ENCODE data around the gene WDFY2. TPM values are rescaled to one million over a fixed set of nuclear protein-coding genes. Genes with fewer than 3 reads are reported as not detected.

The WDFY2 gene
- total and polyA plus RNA-seq, 4 donors: 4.6 to 27.3 (median 10.9) TPM

GRCh38 chr13:51795419-51795818 lies 211.2 kb downstream of the WDFY2 start:
- 76 to 93% methylated on average over 2 of the region's 2 CpGs for WGBS, 2 donors
- no peak overlapping the region for H3K27ac ChIP-seq (ENCODE audit: low read depth in 1 of 2, low read length in 1 of 2)
- TF ChIP-seq, protein P1, sequence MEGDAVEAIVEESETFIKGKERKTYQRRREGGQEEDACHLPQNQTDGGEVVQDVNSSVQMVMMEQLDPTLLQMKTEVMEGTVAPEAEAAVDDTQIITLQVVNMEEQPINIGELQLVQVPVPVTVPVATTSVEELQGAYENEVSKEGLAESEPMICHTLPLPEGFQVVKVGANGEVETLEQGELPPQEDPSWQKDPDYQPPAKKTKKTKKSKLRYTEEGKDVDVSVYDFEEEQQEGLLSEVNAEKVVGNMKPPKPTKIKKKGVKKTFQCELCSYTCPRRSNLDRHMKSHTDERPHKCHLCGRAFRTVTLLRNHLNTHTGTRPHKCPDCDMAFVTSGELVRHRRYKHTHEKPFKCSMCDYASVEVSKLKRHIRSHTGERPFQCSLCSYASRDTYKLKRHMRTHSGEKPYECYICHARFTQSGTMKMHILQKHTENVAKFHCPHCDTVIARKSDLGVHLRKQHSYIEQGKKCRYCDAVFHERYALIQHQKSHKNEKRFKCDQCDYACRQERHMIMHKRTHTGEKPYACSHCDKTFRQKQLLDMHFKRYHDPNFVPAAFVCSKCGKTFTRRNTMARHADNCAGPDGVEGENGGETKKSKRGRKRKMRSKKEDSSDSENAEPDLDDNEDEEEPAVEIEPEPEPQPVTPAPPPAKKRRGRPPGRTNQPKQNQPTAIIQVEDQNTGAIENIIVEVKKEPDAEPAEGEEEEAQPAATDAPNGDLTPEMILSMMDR (IDR thresholded peaks at IDR 0.05; ENCODE audit: control extremely low read depth, extremely low read depth): no peak
- no peaks in the 10 kb centered on the region for H3K9me3 ChIP-seq (ENCODE audit: control insufficient read depth in 4 of 4, insufficient read depth in 3 of 4, low read length in 3 of 4)
- no peak overlapping the region for H3K4me3 ChIP-seq
- H3K36me3 ChIP-seq (ENCODE audit: control insufficient read depth in 4 of 4, insufficient read depth in 4 of 4, low read length in 4 of 4): peaks cover 0 to 7% (median 2%) of the 10 kb centered on the region in 4 donors
- H3K4me1 ChIP-seq (ENCODE audit: control insufficient read depth in 5 of 5, insufficient read depth in 5 of 5, low read length in 5 of 5): no peaks in the 10 kb centered on the region
- DNase-seq (no peak), ATAC-seq (ENCODE audit: insufficient read depth, low FRiP score) (no peak)
- H3K27me3 ChIP-seq (ENCODE audit: control insufficient read depth in 3 of 3, insufficient read depth in 3 of 3, low read length in 2 of 3): no peaks in the 10 kb centered on the region
- H3K9ac ChIP-seq (ENCODE audit: insufficient read depth in 1 of 2, low read length in 2 of 2): no peak overlapping the region

GRCh38 chr13:51796546-51796945 lies 212.3 kb downstream of the WDFY2 start:
- Histone ChIP-seq H3K36me3 (ENCODE audit: control insufficient read depth in 4 of 4, insufficient read depth in 4 of 4, low read length in 4 of 4) (peaks cover 0 to 7% (median 2%) of the 10 kb centered on the region in 4 donors), H3K9me3 (ENCODE audit: control insufficient read depth in 4 of 4, insufficient read depth in 3 of 4, low read length in 3 of 4) (no peaks in the 10 kb centered on the region), H3K4me1 (ENCODE audit: control insufficient read depth in 5 of 5, insufficient read depth in 5 of 5, low read length in 5 of 5) (peaks cover 0 to 1% (median 0%) of the 10 kb centered on the region in 5 donors), H3K4me3 (no peak overlapping the region), H3K9ac (ENCODE audit: insufficient read depth in 1 of 2, low read length in 2 of 2) (no peak overlapping the region), H3K27me3 (ENCODE audit: control insufficient read depth in 3 of 3, insufficient read depth in 3 of 3, low read length in 2 of 3) (no peaks in the 10 kb centered on the region), H3K27ac (ENCODE audit: low read depth in 1 of 2, low read length in 1 of 2) (no peak overlapping the region)
- no peak for ATAC-seq (ENCODE audit: insufficient read depth, low FRiP score)
- 84 to 89% methylated on average over 7 of the region's 7 CpGs for WGBS, 2 donors
- TF ChIP-seq, protein P1 (IDR thresholded peaks at IDR 0.05; ENCODE audit: control extremely low read depth, extremely low read depth): no peak
- no peak for DNase-seq

GRCh38 chr13:51797664-51798488 lies 213.6 kb downstream of the WDFY2 start:
- H3K9ac ChIP-seq (ENCODE audit: insufficient read depth in 1 of 2, low read length in 2 of 2): no peak overlapping the region
- peaks cover 0 to 7% (median 0%) of the 10 kb centered on the region in 4 donors for H3K36me3 ChIP-seq (ENCODE audit: control insufficient read depth in 4 of 4, insufficient read depth in 4 of 4, low read length in 4 of 4)
- no peak overlapping the region for H3K27ac ChIP-seq (ENCODE audit: low read depth in 1 of 2, low read length in 1 of 2)
- WGBS, 2 donors: 80 to 83% methylated on average over 12 of the region's 12 CpGs
- no peaks in the 10 kb centered on the region for H3K9me3 ChIP-seq (ENCODE audit: control insufficient read depth in 4 of 4, insufficient read depth in 3 of 4, low read length in 3 of 4)
- TF ChIP-seq, protein P1 (IDR thresholded peaks at IDR 0.05; ENCODE audit: control extremely low read depth, extremely low read depth): peak; percentile 23
- peaks cover under 1 to 14% (median 4%) of the 10 kb centered on the region in 5 donors for H3K4me1 ChIP-seq (ENCODE audit: control insufficient read depth in 5 of 5, insufficient read depth in 5 of 5, low read length in 5 of 5)
- no peak overlapping the region for H3K4me3 ChIP-seq
- peak; percentile 23 for ATAC-seq (ENCODE audit: insufficient read depth, low FRiP score)
- no peaks in the 10 kb centered on the region for H3K27me3 ChIP-seq (ENCODE audit: control insufficient read depth in 3 of 3, insufficient read depth in 3 of 3, low read length in 2 of 3)
- peak; percentile 41 to 71 (median 54) for DNase-seq

Measured in lung (tissue), 12 donors.